ENCODE data around the gene PPP1R3D.

The PPP1R3D gene

GRCh38 chr20:59984541-59984940 lies 44.4 kb upstream of the PPP1R3D start:
- Histone ChIP-seq H3K27me3 (replicated peaks) (no peaks in the 10 kb centered on the region), H3K27ac (no peak overlapping the region), H3K36me3 (replicated peaks) (no peaks in the 10 kb centered on the region), H3K4me3 (ENCODE audit: low read depth, low read length) (no peak overlapping the region)
- no peak for TF ChIP-seq CTCF (IDR thresholded peaks at IDR 0.05; ENCODE audit: low read depth, low read length, missing control alignments)
- DNase-seq, result no peak
- in situ Hi-C loops (cut with HindIII; ENCODE audit: low pct_ligation_motif_present, low sequenced_read_pairs), result no loop called here

- in situ Hi-C loops (cut with HindIII; ENCODE audit: low pct_ligation_motif_present, low sequenced_read_pairs), result no loop called here
Measured at GRCh38 chr20:59983076-59983475, 43.0 kb upstream of the PPP1R3D start.

GRCh38 chr20:59977086-59977485 lies 37.0 kb upstream of the PPP1R3D start:
- DNase-seq, result no peak
- Histone ChIP-seq H3K27me3 (replicated peaks) (no peaks in the 10 kb centered on the region), H3K27ac (no peak overlapping the region), H3K4me3 (ENCODE audit: low read depth, low read length) (no peak overlapping the region), H3K36me3 (replicated peaks) (no peaks in the 10 kb centered on the region)
- no peak for TF ChIP-seq CTCF (IDR thresholded peaks at IDR 0.05; ENCODE audit: low read depth, low read length, missing control alignments)
- in situ Hi-C loops (cut with HindIII; ENCODE audit: low pct_ligation_motif_present, low sequenced_read_pairs), result no loop called here

More at GRCh38 chr20:59983076-59983475, 43.0 kb upstream of the PPP1R3D start:
- no peak for TF ChIP-seq CTCF (IDR thresholded peaks at IDR 0.05; ENCODE audit: low read depth, low read length, missing control alignments)
- Histone ChIP-seq H3K27ac (no peak overlapping the region), H3K27me3 (replicated peaks) (no peaks in the 10 kb centered on the region), H3K36me3 (replicated peaks) (no peaks in the 10 kb centered on the region), H3K4me3 (ENCODE audit: low read depth, low read length) (no peak overlapping the region)
- no peak for DNase-seq

GRCh38 chr20:59976156-59976782 lies 36.2 kb upstream of the PPP1R3D start:
- no peaks in the 10 kb centered on the region for H3K36me3 ChIP-seq (replicated peaks)
- no peak overlapping the region for H3K4me3 ChIP-seq (ENCODE audit: low read depth, low read length)
- H3K27me3 ChIP-seq (replicated peaks), result no peaks in the 10 kb centered on the region
- H3K27ac ChIP-seq, result no peak overlapping the region
- in situ Hi-C loops (cut with HindIII; ENCODE audit: low pct_ligation_motif_present, low sequenced_read_pairs), result no loop called here
- no peak for TF ChIP-seq CTCF (IDR thresholded peaks at IDR 0.05; ENCODE audit: low read depth, low read length, missing control alignments)
- no peak for DNase-seq

GRCh38 chr20:59972037-59972801 lies 32.1 kb upstream of the PPP1R3D start:
- TF ChIP-seq CTCF (IDR thresholded peaks at IDR 0.05; ENCODE audit: low read depth, low read length, missing control alignments), result no peak
- no peak overlapping the region for H3K4me3 ChIP-seq (ENCODE audit: low read depth, low read length)
- in situ Hi-C loops (cut with HindIII; ENCODE audit: low pct_ligation_motif_present, low sequenced_read_pairs), result no loop called here
- no peak overlapping the region for H3K27ac ChIP-seq
- no peaks in the 10 kb centered on the region for H3K27me3 ChIP-seq (replicated peaks)
- H3K36me3 ChIP-seq (replicated peaks), result no peaks in the 10 kb centered on the region
- no peak for DNase-seq
